A673 (cell line): Measurements from ENCODE around the gene KDM8.

Experiments used
- CTCF ChIP-seq: fragments of 300-800, 200-600 bp; sonication (generic); conservative IDR thresholded peaks from 2 replicates; pipeline ENCODE4 v1.5.1; 2017; ENCODE audit warnings: low read depth, mild to moderate bottlenecking, antibody characterized with exemption, low read length, moderate library complexity, mixed read lengths
- EZH2 ChIP-seq: fragments of 200-600 bp; sonication (generic); IDR thresholded peaks from 2 replicates; pipeline ENCODE4 v1.6.1; 2017; ENCODE audit warnings: borderline replicate concordance, low read depth, mild to moderate bottlenecking, mixed read lengths, antibody characterized with exemption, low read length; ENCODE audit not compliant: poor library complexity, severe bottlenecking

GRCh38 chr16:27154705-27155521 is 48.4 kb upstream of the KDM8 start:
- TF ChIP-seq CTCF (peak; percentile 98), EZH2 (no peak)
